T-helper 2 cell treated with Interferon-gamma antibody and Interleukin-4, amounts not matched to agents 100 ng/mL and 5 ng/mL, for 36 hours (primary cell): ENCODE data around the gene ARFGEF3. TPM values are rescaled to one million over a fixed set of nuclear protein-coding genes. Genes with fewer than 3 reads are reported as not detected.
"Not testable (repeated sequence)": the region's sequence is repeated elsewhere in the genome, so short reads cannot be mapped to it uniquely, and the experiment has no call there.

Source experiments
- intact Hi-C: fragments of 100-400 bp; cut with micrococcal nuclease; formaldehyde crosslinking; loops from one replicate; pipeline ENCODE4 v1.15.1; 2023
- total RNA-seq: library from RNA; stranded (reverse); gene quantifications from 2 replicates; pipeline ENCODE4 v1.2.3, GENCODE V29; 2022

Gene ARFGEF3
- total RNA-seq, 1 donor from 2014 or later = 0.09 TPM

GRCh38 chr6:138211048-138211581 is 49.4 kb downstream of the ARFGEF3 start:
- intact Hi-C loops = no loop called here

DNA sequence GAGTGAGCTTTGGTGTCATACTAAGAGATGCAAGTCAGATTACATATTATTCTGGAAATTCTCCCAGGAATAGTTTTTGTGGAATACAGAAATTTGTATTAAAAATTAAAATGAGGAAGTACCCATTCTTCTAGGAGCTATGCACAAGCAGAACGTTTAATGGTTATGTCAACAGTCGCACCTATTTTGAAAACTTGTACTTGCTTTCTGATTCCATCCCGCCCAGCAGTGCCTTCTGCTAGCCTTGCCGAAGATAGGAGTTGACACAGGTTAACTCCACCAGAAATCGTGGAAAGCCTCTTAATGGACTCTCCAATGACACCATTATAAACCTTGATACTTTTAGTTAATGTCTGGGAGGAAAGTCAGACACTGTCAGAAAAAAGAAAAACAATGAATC is 49.9 kb downstream of the ARFGEF3 start:
- intact Hi-C loops = no loop called here

- intact Hi-C loops = not testable (repeated sequence)
Measured at GRCh38 chr6:138212530-138212929, 50.8 kb downstream of the ARFGEF3 start.

DNA sequence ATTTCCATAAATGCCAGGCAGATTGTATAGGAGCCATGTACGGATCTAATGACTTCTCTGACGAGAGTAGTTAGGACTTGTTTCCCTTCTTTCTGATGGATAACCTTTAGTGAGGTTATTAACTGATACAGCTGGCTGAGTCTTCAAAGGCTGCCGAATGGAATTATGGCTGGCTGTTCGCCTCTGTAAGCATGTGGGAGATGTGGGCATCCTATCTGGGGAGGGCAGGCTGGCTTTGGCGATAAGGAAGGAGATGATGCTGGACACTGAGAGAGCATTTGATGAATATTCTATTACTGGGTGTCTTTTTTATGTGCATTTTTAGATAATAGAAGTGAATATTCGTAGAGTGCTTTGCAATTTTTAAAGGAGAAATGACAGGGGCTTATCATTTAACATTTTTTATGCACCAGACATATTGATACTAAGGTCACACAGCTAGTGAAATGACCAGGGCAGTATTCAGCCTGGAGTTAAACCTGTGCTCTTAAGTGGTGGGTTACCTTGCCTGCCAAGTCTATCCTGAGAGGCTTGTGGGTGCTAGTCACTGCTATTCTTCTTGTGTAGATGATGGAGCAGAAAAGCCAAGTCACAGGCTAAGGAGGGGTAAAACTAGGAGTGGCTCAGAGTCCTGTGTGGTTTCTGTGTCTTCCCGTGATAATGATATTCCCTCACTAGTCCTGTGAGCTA is 53.5 kb downstream of the ARFGEF3 start:
- intact Hi-C loops = no loop called here

DNA sequence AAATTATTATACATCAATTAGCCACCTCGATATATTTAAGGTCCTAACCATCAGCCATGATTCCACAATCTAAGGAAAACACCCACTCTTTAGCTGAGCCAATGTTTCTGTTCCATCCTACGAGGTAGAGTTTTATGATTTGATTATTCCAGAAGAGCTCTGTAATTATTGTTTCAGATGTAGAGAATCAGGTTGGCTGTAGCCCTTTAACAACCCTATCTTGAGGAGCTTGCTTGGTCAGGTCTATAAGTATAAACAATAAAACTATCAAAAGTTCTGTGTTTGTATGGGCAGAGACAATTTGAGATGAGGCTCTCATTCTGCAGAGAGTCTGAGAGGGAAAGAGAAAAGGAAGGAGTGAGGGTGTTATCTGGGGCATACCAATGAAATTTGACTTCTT is 56.7 kb downstream of the ARFGEF3 start, which contains the start of gene PBOV1:
Gene PBOV1 (minus strand): TSS at position 43 of the 400 bp plus-strand sequence. CDS start 96 bp downstream, outside the sequence.
- intact Hi-C loops = no loop called here

GRCh38 chr6:138219398-138219797 is 57.7 kb downstream of the ARFGEF3 start:
- intact Hi-C loops = no loop called here

DNA sequence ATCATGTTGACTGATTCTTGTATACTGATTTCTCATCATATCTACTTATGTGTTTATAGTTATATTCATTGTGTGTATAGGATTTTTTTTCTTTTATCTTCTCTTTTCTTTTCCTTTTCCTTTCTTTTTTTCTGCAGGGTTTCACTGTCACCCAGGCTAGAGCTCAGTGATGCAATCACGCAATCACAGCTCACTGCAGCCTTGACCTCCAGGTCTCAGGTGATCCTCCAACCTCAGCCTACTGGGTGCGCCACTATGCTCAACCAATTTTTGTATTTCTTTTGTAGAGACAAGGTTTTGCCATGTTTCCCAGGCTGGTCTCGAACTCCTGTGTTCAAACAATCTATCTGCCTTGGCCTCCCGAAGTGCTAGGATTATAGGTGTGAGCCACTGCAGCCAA is 58.2 kb downstream of the ARFGEF3 start:
- intact Hi-C loops = no loop called here

- intact Hi-C loops = no loop called here
Measured at GRCh38 chr6:138222901-138223546, 61.3 kb downstream of the ARFGEF3 start.

- intact Hi-C loops = no loop called here
Measured at GRCh38 chr6:138225953-138226352, 64.2 kb downstream of the ARFGEF3 start.

DNA sequence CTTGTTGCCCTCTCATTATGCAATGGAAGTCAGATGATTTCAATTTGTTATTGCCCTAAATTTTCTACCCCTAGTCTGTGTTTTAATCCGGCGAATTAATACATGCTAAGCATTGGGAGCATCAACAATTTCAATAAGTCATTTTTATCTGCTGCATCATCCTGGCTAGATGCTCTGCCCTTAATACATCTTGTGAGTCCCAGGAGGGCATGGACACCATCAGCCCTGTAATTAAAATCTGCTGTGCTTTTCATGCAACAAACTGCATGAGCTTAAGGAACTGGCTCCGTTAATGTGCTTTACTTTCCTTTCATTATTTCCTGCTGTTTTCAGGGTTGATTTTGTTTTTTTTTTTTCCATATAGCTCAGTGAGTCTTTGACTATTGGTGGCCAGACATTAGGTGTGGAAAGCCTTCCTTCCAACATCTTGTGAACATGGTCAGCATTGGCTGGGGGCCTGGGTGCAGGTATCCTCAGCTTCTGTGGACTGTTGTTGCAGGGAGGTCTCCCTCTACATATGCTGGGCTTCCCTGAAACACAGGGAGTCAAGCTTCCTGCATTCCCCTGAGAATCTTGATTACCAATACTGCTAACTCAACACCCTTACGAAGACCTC is 65.1 kb downstream of the ARFGEF3 start:
- intact Hi-C loops = no loop called here

- intact Hi-C loops = no loop called here
Measured at GRCh38 chr6:138227316-138227781, 65.6 kb downstream of the ARFGEF3 start.

GRCh38 chr6:138229072-138229471 is 67.3 kb downstream of the ARFGEF3 start:
- intact Hi-C loops = no loop called here

DNA sequence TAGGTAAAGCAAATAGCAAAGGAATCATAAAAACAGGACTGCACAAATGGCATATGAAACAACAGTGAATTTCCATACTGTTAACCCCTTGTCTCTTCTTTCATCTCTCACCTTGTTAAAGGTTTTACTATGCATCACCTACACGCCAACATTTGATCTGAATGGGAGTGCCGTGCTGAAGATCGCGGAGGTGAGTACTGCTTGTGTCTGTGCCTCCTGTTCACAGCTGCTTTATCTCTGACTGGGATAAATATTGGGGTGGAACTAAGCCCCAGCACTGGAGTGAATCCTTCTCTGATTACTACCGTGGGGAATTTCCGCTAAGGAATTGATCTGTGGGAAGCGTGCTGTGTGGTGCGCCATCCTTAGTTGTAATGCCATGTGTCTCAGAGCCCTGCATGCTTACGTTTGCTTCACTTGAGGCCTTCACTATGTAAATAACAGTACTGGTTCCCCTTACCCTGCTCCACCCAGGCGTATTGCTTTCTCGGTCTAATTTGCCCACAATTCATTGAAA is 68.0 kb downstream of the ARFGEF3 start:
- intact Hi-C loops = no loop called here

DNA sequence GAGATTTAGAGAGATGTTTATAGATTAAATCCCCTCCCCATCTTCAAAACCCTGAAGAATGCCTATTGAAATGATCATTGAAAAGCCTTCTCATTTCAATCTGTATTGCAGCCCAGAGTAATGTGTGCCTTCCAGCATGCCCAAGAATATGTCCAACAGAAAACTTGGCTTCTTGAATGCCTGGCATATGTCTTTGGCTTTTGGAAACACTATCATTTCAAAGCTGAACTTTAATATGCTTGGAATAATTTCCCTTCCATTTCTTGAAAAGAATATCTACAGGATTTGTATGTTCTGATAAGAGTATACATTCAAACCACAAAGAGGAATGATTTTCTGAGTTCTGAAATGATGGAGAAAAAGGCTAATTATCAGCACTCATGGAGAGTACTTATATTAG is 68.5 kb downstream of the ARFGEF3 start:
- intact Hi-C loops = no loop called here

DNA sequence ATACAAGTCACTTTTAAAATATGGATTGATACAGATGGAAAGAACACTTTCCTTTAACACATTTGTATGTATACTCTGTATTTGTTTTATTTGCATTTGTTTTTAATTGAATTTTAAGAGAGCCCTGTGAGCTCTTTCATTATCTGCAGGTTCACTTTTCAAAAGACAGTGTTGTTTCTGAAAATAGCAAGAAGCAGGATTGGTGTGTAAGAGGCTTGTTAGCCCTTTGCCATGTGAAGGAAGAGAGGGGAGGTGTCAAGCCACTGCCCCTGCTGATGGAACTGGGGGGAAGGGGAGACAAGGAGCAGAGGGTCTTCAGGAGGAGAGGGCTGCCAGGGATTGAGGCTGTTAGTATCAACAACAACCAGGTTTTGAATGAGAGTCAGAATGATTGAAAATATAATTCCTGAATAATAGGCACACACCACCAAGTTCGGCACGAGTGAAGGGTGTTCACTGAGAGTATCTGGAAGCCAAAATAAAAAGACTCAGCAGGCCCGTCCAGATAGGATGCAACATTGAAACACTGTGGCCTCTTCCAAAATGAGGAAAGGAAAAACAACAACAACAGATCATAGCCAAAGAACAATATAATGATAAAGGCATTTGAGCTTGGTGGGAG is 69.1 kb downstream of the ARFGEF3 start:
- intact Hi-C loops = no loop called here

DNA sequence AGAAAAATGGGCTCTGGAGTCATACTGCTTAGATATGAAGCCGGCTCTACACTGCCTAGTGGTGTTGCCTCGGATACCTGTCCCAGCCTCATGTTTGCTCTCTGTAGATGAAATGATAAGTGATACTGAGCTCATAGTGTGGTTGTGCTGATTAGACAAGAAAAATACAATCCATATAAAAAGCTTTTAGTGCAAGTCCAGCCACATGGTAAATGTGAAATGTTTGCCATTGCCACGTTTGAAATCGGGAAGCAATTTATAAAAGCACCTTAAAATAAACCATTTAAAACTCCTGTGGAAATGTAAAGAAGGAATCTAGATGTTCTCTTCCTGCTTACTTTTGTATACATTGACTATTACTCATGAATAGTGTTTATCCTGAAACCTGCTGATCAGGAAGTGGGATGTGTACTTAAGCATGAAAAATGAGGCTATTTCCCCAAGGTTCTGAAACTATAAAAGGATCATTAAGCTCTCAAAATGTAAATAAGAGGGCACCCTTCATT is 69.7 kb downstream of the ARFGEF3 start:
- intact Hi-C loops = no loop called here

GRCh38 chr6:138234363-138234762 is 72.6 kb downstream of the ARFGEF3 start:
- intact Hi-C loops = no loop called here

- intact Hi-C loops = no loop called here
Measured at GRCh38 chr6:138235205-138235604, 73.5 kb downstream of the ARFGEF3 start.

DNA sequence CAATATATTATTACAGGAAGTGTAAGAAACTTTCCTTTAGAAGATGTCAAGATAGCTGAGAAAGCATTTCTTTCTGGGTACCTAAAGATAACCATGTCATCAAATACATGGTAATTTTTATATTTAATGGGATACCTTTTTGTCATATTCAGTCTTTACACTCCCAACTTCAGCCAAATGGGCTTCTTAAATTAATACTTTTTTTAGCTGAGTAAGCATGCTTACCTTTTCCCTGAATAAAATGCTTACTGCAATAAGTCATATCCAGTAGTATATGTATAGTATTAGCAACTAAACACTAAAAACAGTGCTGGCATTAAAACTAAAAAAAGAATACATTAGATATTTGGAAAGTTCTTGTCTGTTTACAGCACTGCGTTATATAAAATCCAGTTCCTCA is 74.0 kb downstream of the ARFGEF3 start:
- intact Hi-C loops = no loop called here

DNA sequence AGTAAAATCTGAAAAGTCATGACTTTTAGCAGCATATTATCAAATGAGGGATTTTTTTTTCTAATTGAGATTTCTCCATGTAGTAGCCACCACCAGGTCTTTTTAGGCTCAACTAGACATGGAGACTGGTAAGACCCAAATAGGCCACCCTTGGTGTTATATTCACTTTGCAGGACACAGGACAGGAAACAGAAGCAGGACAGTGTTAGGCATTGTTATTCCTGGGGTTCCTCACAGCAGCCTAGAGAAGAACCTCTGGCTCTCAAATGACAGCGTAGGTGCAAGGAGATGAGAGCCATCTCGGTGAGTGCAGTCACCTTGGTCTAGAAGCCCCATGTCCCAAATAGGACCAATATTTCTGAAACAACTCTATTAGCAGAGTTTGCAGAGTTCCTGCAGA is 75.7 kb downstream of the ARFGEF3 start:
- intact Hi-C loops = no loop called here

- intact Hi-C loops = no loop called here
Measured at GRCh38 chr6:138238368-138238767, 76.6 kb downstream of the ARFGEF3 start.
